Mucosa of descending colon (tissue), 3 donors: ENCODE measurements around the gene SLC2A5. TPM values are rescaled to one million over a fixed set of nuclear protein-coding genes. Genes with fewer than 3 reads are reported as not detected.
A peak's percentile ranks its signal among the peaks of the same experiment; 100 is the strongest.

Experiments
- ATAC-seq: fragments of 200-7000 bp; cut with Tn5 transposase; one replicate; pipeline ENCODE4 v1.9.1; 2020; ENCODE audit warnings: mild to moderate bottlenecking, moderate library complexity
- DNase-seq, 3 donors: peaks; one replicate each; pipeline ENCODE4 v3.0.0-alpha.2; 2020
- H3K36me3 ChIP-seq: fragments of 200-600 bp; one replicate; pipeline ENCODE4 v1.8.0; 2021; ENCODE audit warnings: low read depth, mild to moderate bottlenecking
- H3K4me1 ChIP-seq: fragments of 200-600 bp; one replicate; pipeline ENCODE4 v1.8.0; 2021; ENCODE audit warnings: low read depth, mild to moderate bottlenecking
- H3K4me3 ChIP-seq: fragments of 200-600 bp; one replicate; pipeline ENCODE4 v1.8.0; 2021; ENCODE audit warnings: mild to moderate bottlenecking
- H3K9me3 ChIP-seq: fragments of 200-600 bp; one replicate; pipeline ENCODE4 v1.8.0; 2021; ENCODE audit warnings: mild to moderate bottlenecking
- CTCF ChIP-seq: fragments of 200-600 bp; IDR thresholded peaks from one replicate; pipeline ENCODE4 v1.8.0; 2022; ENCODE audit warnings: antibody characterized with exemption, mild to moderate bottlenecking
- intact Hi-C, 2 donors: fragments of 100-400 bp; cut with DNase I in 1 of 2; cut with micrococcal nuclease in 1 of 2; formaldehyde crosslinking; loops; one replicate each; pipeline versions ENCODE4 v1.11.0 to v1.11.1; 2022; cut with DNase I, micrococcal nuclease
- total RNA-seq, 3 donors: library from RNA; stranded (reverse); fragmentation: NEBNext Ultra II Directional in 2 of 3; extraction: Animal tissue kit (Norgen Biotek cat#: 25700) in 2 of 3; gene quantifications; one replicate each; pipeline versions ENCODE4 v1.2.1 to v1.2.4, GENCODE V29; 2021 to 2023
- donor health status: DM: no; HTN: no; CAD: no; lungs with moderate emphysema.
- donor health status: DM: no; HTN: no; CAD: no.
- donor health status: DM: no; HTN: yes; CAD: no.

SLC2A5 gene
- total RNA-seq, 3 donors from 2014 or later: 4.4 to 34.5 (median 7.8) TPM

GRCh38 chr1:9013819-9014218 is 55.6 kb downstream of the SLC2A5 start:
- ATAC-seq (no peak), DNase-seq (no peak)
- TF ChIP-seq CTCF: no peak
- Histone ChIP-seq H3K4me3 (no peak overlapping the region), H3K4me1 (no peaks in the 10 kb centered on the region), H3K9me3 (no peaks in the 10 kb centered on the region), H3K36me3 (no peaks in the 10 kb centered on the region)
- intact Hi-C loops: loop anchor here in 1 of 2 donors (5.0 kb wide), 1 partner anchor 88 kb away; no protein-coding TSS in a partner anchor

GRCh38 chr1:9010781-9011323 is 58.6 kb downstream of the SLC2A5 start:
- DNase-seq (peak in 2 of 3 donors; percentile 42 to 78), ATAC-seq (peak; percentile 86)
- no peak for TF ChIP-seq CTCF
- Histone ChIP-seq H3K36me3 (no peaks in the 10 kb centered on the region), H3K9me3 (no peaks in the 10 kb centered on the region), H3K4me3 (no peak overlapping the region), H3K4me1 (no peaks in the 10 kb centered on the region)
- intact Hi-C loops: loop anchor here in 1 of 2 donors (5.0 kb wide), 1 partner anchor 91 kb away; no protein-coding TSS in a partner anchor

- no peaks in the 10 kb centered on the region for H3K36me3 ChIP-seq
- H3K4me3 ChIP-seq: no peak overlapping the region
- no peaks in the 10 kb centered on the region for H3K9me3 ChIP-seq
- H3K4me1 ChIP-seq: no peaks in the 10 kb centered on the region
- peak; percentile 58 for TF ChIP-seq CTCF
- ATAC-seq (peak; percentile 52), DNase-seq (peak; percentile 52 to 59 (median 56))
- intact Hi-C loops: loop anchor here (5.0 kb wide), 2 partner anchors 92 to 93 kb away; no protein-coding TSS in a partner anchor
These were observed 59.7 kb downstream of the SLC2A5 start for GRCh38 chr1:9009438-9010370.

- H3K9me3 ChIP-seq: no peaks in the 10 kb centered on the region
- no peak for DNase-seq
- no peak for TF ChIP-seq CTCF
- ATAC-seq: no peak
- no peaks in the 10 kb centered on the region for H3K36me3 ChIP-seq
- intact Hi-C loops: loop anchor here (5.0 kb wide), 2 partner anchors 91 to 94 kb away; no protein-coding TSS in a partner anchor
- H3K4me3 ChIP-seq: no peak overlapping the region
- H3K4me1 ChIP-seq: no peaks in the 10 kb centered on the region
These were observed 61.2 kb downstream of the SLC2A5 start for GRCh38 chr1:9008236-9008635.

- no peaks in the 10 kb centered on the region for H3K4me1 ChIP-seq
- DNase-seq (no peak), ATAC-seq (no peak)
- H3K36me3 ChIP-seq: no peaks in the 10 kb centered on the region
- TF ChIP-seq CTCF: no peak
- intact Hi-C loops: loop anchor here (5.0 kb wide), 2 partner anchors 90 to 95 kb away; no protein-coding TSS in a partner anchor
- no peak overlapping the region for H3K4me3 ChIP-seq
- no peaks in the 10 kb centered on the region for H3K9me3 ChIP-seq
These were observed 62.3 kb downstream of the SLC2A5 start for GRCh38 chr1:9006956-9007615.
